LoVo (cell line): Measurements from ENCODE around the gene MBIP.

Source experiments
- DNase-seq: peaks from one replicate; pipeline ENCODE4 v3.0.0-alpha.2; 2016; ENCODE audit warnings: low spot score

MBIP gene

DNA sequence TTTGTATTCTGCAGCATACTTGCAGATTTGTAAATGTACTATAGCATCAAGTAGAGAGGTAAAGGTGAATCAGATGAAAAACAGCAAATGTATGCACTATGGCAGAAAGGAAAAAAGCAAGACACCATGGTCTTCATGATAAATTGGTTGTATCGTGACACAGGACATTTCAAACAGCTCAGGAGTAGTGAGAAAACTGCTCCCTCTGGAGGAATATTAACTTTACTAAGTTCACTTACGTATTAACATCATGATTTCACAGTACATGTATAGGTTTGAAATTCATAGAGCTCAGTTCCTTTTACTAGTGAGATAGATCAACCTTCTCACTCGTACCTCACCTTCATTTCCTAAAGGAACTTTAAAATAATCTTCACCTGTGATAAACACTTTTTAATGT is 6.5 kb downstream of the MBIP start:
- DNase-seq, result no peak

DNA sequence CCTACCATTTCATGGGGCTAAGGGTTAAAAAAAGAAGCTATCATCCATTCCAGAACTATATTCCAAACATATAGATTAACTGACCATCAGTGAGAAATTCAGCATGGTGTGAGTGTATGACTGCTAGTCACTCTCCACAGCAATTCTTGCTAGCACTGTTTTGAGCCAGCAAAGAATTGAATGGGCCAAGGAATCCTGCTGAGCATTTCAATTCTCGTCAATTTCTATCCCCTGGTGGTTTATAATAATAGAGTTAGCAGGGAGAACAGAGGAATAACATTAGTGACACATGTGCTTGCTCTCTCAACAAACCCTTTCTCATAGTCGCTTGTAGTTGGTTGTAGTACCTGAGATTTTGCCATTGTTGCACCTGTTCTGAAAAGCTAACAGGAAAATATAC is 7.2 kb downstream of the MBIP start:
- DNase-seq, result no peak

DNA sequence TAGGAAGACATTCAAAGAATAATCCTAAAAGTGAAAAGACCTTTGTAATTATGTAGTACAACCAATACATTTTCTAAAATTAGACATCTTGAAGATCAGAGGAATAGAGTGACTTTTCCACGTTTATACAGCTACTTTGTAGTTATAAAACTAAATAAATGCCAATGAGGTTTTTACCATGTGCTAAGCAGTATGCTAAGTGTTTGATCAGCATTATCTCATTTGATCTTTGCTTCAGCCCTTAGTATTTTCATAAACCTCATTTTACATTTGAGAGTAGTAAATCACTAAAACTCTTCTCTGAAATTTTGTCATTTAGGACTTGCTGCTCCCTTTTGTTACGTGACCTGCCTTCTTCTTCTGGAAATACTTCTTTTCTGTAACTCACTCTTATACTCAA is 13.6 kb downstream of the MBIP start:
- DNase-seq, result no peak

DNA sequence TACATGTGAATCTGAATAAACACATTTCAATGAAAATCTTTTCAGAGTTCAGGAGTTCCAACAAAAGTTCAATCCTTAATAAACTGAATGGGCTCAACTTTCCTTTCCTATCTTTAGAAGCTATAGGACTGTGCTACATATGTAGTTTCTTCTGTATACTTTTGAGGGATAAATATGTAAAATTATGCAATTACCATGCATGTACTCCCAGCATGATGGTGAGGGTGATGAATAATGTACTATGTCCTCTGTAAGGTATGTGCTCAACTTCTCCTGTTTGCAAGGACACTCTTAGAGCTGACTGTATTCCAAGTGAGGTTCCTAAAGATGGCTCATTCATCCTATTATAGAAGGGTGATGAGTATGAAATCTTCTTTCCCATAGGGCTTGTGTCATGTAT is 15.5 kb downstream of the MBIP start:
- DNase-seq, result no peak

DNA sequence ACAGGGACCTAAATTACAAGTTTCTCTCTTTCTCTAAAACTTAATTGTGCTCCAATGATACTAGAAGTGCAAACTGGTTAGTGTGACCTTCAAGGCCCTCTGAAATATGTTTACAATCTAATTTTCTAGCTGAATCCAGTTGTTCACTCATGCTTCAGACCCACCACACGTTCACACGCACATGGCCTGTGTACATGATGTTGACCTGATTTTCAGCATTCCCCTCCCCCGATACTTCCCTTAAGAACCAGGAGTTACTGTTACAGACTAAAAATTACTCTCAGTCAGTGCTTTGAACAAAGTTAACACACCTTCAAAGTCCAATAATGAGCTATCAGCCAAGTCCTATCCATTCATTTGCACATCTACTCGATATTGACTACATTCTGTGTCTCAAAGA is 16.5 kb downstream of the MBIP start:
- DNase-seq, result no peak

DNA sequence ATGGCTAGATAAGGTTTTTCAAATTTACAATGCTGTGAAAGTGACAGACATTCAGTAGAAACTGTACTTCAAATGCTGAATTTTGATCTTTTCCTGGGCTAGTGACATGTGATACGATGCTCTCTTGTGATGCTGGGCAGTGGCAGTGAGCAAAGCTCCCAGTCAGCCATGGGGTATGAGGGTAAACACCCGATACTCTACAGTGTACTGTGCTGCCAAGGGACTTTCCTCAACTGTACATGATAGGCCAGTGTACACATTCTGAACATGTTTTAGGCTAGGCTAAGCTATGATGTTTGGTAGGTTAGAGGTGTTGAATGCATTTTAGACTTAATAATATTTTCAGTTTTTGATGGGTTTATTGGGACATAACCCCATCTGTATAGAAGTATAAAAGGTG is 17.6 kb downstream of the MBIP start:
- DNase-seq, result no peak

DNA sequence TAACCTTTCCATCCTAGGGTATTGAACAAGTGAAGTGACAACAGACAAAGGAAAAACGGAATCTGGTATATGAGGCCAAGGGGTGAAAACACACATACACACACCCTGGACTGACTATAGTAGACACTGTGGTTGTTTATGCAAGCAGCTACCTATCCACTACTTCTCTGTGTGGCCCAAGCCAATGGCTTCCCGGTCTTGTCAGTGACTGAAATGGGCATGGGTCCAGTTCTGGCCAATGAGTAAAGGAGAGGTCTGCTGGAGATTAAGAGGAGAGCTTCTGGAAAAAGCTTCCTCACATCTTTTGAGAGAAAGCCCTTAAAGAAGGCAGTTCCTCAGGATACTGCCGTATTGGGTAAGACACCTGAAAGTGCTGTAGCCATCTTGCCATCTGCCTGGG is 19.3 kb downstream of the MBIP start:
- DNase-seq, result no peak

DNA sequence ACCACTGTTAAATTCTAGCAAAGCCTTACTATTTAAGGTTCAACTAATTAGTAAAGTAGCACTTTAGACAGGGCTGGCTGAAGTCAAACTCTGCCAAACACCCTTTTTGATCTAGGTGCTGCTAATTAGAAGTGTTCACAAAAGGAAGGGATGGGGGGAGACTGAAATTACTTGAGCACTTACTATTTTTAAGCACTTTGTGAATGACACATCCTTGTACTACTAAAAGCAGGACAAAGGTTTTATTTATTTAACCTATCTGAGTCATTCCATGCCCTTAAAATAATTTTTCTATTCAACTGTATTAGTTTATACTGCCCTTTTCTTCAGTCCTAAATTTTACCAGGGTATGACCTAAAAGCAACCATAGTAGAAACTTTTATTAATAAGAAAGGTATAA is 20.1 kb downstream of the MBIP start:
- DNase-seq, result peak; percentile 49

DNA sequence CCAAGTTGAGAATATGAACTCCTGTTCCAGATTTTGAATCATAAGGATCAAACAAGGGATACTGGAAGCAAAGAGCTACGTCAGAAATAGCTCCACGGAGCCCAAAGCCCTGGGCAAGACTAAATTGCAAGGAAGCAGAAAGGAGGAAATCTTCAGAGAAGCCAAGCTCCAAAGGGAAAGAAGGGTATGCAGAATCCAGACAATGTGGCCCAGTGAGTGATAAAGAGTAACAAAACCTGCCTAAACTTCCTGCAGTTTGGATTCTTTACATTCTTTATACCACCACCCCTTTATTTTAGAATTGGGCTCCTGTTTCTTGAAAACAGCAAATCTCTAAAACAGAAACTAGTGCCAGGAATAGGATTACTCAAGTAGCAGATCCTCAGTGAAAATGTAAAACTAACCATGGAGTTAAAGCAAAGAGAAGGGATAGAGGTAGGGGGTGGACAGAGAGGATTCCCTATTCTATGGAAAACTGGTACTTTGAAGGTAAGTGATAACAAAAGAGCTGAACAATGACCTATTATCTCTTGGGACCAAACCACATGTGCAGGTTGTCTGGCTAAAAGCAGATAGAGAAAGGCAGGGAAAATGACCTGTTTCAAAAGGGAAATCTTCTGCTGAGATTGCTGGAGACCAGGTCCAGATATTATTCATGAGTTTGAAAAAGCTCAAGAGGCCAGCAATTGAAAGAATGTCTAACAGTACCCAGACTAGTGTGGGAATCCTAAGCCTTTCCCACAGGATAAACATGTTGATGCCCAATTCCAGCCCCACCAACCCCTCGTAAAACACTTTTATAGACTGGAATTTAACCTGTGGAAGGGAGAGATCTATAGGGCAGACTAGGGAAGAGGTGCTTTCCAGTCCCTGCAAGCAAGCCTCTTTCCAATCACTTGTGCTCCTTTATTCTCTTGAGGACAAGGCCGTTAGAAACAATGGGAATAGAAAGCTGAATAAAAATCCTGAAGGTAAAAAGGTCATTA is 24.5 kb downstream of the MBIP start:
- peak; percentile 63 for DNase-seq

DNA sequence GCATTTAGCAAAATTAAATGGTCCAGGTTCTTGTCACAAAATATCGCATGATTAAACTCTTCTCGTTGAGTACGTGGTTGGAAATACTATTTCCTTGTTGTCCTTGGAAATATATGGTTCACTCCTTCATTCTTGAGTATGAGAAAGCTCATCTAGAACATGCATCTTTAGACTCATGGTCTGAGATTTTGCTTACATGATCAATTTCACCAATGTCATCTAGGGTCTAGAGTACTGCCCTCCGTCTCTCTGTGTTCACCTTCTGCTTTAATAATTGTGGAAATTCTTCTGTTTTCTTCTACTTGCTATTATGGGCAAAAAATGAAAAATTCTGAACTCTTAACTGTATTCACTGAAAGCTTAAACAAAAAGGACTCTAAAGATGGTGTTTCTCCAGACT is 25.9 kb downstream of the MBIP start:
- DNase-seq, result no peak

DNA sequence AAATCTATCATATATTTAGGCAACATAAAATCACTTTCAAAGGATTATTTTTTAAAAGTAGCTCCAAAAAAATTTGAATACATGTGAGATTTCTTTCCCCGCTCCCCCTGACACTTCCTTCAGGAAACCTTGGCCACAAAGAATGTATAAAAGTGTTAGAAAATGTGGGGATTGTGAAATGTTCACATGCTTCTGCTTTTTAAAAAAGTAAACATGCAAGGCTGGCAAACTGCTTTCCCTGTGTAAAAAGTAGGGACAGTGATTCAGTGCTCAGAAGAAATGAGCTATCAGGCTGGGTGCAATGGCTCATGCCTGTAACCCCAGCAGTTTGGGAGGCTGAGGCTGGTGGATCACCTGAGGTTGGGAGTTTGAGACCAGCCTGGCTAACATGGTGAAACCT is 26.6 kb downstream of the MBIP start:
- no peak for DNase-seq

DNA sequence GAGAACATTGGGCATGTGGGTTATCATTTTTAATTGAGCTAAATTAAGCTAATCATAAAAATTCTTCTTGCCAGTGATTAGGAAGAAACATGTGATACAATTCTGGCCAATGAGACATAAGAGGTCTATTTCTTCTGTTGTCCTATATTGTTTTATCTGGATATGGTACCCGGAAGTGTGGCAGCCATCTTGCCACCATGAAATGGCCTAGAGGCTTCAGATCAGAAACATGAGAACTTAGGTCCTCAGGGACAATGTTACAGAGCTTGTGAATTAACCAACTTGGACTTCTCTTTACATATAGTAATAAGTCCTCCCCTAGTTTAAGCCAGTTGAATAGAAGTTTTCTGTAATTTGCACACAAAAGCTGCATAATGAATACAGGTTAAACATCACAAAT is 30.5 kb downstream of the MBIP start:
- DNase-seq, result no peak

DNA sequence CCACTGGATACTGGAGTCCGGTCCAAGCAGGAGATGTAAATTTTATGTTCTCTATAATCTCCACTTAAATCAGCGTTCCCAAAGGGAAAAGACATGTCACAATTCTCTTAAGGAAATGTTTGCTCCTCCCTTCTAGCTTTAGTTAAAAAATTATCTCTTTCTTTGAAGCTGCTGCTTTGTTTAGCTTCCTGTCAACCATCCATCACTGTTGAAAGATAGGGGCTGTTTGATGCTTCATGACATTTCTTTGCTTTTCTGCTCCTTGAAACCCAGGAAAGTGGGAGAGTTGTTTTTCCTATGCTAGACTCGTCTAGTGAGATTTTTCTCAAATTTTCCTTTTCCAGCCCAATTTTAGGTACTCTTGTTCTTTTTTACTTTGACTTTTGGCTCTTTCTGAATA is 31.9 kb downstream of the MBIP start:
- DNase-seq, result no peak

DNA sequence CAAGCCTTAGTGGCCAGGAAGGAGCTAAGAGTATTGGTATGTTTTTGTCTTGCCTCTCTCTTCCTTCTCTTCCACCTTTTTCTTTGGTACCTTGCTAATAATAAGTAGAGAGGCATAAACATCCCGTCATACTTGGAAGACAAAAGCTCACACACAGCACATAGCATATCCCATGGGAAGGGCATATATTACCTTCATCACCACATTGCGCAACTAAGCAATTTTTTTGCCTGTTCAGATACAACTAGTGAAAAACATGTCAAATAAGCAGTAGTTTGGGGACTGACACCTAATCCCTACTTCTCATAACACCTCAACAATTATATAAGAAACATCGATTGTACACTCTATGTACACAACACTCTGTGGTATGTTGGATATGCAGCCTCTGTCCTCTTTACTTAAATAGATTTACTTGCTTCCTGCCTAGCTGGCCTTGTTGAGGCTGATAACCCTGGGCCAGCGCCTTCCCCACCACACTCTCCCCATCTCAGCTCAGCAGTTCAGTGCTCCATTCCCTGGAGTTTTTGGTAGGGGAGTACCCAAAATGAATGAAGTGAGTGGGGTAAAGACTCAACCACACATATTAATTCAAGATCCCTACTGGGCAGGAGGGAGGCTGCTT is 35.4 kb downstream of the MBIP start:
- DNase-seq, result no peak

DNA sequence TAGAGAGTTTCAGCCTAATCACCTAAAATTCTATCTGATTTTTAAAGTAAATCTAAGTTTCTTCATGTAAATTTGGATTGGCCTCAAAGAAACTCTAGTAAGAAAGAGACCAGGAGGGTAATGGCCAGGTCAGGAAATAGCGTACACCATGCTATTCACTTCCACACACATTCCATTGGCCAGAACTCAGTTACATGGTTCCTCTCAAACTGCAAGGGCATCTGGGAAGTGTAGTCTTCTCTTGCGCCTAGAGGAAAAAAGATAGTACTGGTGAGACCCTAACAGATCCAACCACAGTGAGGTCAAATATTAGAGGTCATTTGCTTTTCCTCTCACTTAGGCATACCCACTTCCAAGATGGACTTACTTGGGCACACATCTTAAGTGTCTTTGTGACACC is 39.1 kb downstream of the MBIP start:
- DNase-seq, result no peak

DNA sequence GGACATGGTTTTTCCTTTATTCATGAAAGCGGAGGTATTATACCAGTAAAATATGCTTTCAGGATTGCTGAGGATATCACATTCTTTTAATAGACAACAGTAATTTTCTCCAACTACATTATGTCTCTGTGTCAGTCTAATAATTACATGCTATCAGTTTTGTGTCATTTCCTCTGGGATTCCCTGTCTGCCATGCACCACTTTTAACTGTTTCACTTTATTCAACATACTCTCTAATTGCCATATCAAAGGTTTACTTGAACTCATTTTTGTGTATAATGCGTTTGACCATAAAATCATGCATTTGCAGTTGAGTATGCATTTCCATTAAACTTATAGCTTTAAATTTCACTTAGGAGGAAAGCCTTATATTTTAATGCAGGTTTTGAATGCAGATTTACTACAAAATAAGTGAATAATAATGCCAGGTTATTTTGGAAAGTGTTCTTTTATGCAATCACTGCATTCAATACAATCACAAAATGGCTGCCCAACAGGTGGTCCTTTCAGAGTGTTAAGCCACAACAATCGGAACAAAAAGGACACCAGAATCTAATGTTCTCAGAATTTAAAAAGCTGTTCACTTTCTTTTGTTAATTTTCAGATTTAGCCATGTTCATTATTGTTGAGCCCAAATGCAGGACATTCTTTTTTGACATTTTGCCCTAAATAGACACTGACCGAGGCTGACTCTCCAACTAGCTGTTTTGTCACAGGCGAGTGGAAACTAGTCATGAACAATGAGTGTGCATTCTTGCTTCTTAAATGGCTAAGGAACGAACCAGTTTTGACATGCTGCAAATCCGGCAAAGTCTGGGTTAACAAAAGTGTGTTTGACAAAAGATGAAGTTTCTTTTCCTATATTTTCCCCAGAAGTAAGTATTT is 40.9 kb downstream of the MBIP start:
- no peak for DNase-seq

DNA sequence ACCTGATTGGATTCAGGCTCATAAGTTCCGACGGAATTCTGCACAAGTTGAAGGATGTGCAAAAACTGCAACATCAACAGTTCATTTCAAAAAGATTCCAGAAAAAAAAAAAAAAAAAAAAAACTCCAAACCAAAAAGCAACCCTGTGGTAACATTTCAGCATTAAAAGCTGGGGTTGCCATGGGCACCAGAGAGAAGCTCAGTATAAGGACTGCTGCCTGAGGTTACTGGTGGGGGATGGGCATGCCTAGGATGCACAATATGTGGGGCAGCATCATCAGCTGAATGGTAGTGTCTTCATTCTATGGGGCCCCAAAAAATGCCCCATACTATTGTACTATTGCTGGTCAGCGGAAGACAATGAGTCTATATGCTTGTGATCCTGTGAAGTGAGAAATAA is 44.7 kb downstream of the MBIP start:
- DNase-seq, result no peak

DNA sequence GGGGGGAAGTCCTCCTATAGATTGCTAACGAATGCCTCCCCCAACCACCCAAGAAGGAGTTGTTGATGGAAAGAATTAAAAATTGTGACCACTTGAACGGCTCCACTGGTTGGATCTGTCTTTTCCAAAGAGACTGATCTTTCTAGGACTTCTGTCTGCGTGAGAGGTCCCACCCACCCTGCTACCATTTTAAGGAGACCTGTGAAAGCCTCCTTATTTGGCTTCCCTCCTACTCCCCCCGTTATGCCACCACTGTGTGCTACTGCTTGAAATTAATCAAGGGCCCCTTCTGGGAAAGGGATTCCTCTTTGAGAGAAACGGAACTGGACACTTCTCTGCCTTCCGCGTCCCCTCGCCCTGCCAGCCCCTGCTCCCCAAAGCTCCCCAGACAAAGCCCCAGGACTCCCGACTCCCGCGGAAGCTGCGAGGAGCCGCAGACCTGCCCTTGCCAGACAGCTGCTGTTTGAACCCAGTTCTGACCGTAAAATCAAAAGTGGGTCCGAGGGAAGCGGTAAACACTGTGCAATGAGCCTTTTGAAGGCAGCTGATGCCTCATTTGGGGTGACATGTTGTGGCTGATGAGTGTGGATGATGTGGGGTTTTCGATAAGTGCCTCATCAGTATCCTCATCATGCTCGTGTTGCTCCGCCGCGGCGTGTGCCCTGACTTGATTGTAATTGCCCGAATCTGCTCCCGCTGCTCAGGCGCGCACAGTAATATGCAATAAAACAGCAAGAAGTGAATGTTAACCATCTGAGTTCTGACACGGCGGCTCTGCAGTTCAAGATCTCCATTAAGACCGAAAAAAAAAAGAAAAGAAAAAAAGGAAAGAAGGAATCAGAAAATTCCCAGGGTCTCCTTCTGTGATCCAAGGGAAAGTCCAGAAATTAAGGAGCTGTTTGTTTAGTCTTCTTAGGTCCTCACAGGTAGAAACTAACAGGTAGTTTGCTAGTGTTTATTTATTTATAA is 48.2 kb downstream of the MBIP start:
- DNase-seq, result no peak

DNA sequence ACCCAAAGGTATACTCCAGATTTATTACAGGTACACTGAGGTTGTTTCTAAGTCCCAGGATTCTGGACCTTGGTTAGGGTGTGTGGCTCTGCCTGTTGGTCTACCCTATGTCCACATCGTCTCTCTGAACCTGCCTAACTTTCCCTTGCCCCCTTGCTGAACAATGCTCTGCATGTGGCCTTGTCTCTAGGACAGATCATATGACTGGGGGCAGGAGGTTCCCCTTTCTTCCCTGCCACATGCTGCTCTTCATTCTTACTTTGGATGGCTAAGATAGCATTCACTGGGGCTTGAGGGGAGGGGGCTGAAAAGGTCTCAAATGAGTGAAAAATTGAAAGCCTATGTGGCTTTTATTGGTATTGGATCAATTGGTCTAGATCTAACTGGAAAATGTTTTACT is 49.2 kb downstream of the MBIP start:
- no peak for DNase-seq

DNA sequence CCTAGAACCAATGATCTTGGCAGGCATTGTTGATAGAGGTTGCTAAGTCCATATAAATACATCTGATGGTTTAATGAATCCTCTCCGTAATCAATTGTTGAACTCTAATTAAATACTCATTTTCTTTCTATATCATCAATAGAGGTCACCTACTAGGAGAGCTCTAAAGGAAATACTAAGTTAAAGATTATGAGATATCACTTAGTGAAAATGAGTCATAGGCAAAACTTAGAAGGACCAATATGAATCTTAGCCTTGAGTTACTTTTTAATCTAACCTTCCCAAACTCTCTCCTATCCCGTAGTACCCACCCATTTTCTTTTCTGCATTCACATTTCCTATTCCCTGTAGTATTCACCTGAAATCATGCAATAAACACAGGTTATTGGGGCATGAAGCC is 50.2 kb downstream of the MBIP start:
- no peak for DNase-seq

DNA sequence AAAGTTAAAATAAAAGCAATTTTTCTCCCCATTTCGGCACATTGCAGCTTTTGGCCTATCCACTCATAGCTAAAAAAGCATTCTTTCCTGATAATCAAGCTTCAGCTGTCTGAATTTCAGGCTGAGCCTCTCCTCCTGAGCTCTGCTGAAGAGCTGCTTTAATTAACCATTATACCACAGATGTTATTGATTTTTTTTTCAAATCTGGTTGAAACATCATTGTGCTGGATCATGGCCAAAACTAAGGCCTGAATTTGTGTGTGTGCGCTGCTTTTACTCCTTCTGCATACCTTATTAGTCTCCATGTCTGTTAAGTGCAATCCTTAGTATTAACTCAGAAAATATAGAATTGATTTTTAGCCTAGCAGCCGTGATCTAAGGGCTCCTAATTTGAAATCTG is 52.3 kb downstream of the MBIP start:
- no peak for DNase-seq

DNA sequence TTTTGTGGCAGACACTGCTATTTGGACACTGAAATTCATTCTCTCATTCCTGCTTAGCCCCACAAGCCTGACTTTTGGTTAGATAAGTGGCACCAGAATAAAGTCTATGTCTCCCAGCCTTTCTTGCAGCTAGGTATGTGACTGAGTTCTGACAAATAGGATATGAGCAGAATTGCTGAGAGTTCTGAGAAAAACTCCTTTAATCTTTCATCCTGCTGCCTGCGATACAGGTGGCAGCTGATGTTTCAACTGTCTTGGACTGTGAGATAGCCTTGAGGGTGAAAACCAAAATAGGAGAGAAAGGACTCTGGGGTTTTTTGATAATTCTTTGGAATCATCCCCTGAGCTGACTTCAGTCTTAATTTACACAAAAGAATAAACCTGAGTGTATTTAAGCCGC is 55.8 kb downstream of the MBIP start:
- no peak for DNase-seq
